NCI-H1092 treated with DMSO at 0.1 percent for 48 hours (cell line): ENCODE data around the gene SYNGR2.

ENCODE experiments used
- DNase-seq: peaks from one replicate; lab custom pipeline; 2025; lab: John Stamatoyannopoulos, UW

Gene SYNGR2

DNA sequence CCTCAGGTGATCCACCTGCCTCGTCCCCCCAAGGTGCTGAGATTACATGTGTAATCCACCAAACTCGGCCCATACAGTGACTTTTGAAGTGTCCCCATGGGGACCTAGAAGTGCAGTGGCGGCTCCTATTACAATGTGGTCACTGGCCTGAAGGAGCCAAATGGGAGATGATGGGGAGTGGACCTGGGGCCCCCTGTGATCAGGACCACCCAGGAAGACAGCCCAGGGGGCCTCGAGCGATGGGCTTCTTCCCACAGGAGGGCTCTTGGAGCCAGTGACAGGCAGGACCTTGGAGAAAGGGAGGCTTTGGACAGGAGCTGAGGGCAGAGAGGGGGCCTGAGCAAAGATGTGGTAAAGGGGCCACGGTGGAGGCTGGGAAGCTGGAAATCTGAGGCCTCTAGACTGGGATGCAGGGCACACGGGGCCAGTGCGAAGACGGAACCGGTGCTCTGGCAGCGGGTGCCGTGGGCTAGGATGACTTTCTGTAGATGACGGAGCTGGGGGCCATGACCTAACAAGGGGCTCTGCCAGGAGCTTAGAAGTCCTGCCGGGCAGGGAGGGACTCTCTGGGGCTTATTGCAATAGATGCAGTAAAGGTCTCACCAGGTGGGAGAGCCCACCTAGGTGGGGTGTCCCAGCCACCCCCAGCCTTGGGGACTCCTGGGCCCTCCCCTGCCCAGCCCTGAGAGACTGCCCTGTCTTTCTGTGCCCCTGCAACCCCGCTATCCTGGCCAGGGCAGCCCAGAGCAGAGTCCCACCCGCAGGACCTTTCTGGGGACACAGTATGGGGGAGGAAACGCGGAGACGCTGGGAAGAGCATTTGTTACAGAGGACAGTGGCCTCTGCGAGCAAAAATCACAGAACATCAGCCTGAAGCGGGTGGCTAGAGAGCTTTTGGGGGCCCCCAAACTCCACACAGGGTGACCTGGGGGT is 24.9 kb upstream of the SYNGR2 start:
- DNase-seq: no peak

DNA sequence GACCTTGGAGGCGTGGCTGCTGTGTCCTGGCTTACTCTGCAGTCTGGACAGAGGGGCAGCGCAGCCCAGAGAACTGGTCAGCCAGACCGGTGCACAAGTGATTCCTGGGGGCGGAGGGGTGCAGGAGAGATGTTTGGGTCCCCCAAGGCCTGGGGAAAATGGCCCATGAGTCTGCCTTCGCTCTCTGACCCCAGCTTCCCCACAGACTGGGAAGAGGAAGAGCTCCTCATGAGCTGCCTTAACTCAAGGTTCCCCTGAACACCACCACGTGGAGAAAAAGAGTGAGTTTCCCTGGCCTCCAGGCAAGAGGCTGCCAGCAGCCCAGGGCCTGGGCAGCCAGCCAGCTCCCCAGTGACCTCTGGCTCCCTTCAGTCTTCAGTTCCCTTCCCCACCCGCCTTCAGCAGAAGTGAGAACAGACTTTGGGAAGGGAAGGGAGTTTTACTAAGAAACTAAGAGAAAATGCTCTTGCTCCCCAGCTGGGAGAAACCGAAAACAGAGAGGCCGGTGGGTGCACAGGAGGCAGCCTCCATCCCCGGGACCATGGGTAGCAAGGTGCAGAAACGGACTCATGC is 24.1 kb upstream of the SYNGR2 start:
- DNase-seq: peak; percentile 9

DNA sequence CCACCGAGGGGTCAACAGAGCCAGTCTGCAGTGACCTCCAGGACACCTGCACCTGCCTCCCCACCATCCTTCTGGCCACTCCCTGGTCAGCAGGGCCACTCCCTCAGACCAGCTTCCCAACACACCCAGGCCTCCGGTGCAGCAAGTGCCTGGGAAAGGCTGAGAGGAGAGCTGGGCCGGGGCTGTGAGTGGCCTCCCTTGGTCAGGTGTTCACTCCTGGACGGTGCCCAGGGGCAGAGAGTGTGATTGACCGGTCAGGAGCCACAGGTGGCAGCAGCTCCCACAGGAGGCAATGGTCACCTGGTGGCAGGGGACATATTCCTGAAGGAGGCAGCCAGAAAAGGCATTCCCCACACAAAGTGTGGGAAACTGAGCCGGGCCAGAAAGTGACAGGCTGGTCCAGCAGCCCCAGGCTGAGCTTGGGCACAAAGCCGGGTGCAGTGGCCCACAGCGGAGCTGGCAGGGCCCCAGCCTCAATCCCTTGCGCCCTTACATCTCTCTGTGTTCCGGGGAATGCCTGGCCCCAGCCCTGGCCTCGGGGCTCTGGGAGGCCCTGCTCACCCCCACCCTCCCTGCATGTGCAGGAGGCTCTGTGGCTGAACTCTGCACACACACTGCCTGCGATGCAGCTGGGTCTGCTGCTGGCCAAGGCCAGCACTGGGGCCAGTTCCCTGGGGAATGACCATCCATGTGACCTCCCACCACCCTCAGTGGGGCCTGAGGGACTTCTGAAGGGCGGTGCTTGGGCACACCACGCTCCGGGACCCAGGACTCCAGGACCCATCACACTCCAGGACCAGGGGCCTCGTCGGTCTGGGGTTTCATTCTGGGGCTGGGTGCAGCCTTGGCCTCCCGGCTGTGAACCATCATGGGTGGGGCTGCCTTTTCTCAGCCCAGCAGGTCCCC is 23.4 kb upstream of the SYNGR2 start:
- no peak for DNase-seq

DNA sequence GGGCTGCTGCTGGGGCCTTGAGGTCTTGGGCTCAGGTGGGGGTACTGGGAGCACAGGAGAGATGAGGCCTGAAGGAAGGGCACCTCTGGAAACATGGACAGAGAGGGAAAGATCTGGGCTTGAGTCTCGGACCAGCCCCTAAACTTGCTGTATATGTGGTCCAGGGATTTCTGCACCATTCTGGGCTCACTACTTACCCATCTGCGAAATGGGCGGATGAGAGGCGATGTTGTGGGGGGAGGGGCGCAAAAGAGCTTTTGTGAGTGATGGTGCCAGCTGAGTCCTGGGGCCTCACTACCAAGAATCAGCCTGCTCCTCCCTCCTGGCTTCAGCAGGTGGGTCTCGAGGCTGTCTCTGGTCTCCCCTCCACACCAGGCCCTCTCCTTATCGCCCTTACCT is 21.9 kb upstream of the SYNGR2 start:
- no peak for DNase-seq

DNA sequence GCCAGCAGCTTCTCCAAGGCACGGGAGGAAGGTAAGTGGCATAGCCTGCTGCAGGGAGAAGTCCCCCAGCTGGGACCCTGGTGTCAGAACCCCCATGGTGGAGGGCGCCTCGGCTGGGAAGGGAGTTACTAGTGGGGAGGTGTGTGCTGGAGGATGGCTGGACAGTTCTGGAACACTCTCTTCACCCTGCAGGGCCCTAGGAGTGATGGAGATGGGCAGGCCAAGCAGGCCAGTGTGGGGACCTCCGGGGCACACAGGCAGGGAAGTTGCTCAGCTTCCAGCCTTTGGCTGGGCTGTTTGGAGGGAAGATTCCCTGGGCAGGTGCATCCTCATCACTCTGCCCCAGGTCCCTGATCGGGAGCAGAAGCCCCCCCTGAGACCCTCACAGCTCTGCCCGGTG is 21.5 kb upstream of the SYNGR2 start:
- no peak for DNase-seq

DNA sequence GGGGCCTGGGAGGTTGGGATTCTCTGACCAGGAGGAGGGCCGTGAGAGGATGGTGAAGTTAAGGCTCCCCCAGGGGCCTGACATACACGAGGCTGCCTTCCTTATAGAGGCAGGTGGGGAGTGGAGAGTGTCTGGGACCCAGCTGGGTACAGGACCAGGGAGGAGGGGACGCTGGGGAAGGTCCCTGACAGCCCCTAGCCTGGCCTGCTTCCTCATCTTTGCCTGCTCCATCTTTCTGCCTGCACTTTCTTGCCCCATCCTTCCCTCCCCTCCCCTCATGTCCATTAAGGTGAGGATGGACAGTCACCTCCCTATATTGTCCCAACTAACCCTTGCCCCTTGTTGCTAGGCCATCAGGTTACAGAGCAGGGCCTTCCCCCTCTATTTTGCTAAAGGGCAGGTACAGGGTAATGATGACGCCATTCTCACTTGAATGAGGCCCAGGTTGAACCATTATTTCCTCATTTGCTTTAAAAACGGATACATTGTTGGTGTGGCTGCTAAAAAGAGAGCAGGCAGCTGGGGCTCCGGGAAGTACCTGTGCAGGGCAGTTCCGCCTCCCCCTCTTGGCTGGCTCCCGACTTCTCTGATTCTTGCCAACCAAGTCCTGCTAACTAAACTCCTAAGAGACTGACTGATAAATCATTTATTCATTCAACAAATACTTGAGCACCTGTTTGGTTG is 20.9 kb upstream of the SYNGR2 start:
- DNase-seq: no peak

DNA sequence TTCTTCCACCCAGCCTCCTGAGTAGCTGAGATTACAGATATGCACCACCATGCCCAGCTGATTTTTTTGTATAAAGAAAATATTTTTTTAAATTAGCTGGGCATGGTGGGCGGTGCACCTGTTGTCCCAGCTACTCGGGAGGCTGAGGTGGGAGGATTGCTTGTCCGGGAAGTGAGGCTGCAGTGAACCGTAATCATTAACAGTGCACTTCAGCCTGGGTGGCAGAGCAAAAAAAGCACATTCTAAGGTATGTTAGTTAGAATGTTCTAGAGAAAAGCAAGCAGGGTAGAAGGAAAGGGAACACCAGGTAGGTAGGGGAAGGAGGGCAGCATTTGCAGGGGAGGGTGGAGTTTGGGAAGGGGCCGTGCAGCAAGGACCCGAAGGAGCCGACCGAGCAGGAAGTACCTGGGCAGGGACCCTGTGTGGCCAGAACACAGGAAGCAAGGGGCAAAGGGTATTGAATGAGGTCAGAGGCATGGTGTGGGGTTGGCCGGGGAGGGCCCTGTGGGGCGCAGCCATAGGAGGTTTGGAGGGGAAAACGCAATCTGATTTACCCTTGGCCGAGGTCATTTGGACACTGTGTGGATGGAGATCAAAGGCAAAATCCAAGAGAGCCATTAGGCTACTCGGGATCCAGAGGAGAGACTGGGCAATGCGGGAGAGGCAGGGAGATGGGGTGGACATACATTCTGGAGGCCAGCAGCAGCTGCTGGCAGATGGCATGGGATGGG is 19.9 kb upstream of the SYNGR2 start:
- DNase-seq: no peak

DNA sequence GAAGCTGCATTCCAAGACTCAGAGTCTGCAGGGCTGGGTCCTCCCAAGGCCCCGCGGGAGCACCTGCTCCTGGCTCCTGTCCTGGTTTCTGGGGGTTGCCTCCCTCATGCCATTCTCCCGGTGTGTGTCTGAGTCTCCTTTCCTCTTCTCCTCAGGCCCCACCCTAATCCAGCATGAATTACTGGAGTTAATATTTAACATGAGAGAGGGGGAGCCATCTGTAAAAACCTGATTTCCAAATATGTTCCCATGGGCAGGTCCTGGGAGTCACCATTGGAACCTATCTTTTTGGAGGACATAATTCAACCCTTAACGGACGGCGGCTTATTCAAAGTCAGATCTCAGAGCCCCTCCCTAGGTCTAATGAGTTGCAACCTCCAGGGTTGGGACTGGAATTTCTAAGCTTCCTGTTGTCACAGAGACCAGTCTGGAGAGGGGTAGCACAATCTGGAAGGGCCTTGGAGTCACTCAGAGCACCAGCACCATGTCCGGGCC is 16.8 kb upstream of the SYNGR2 start:
- no peak for DNase-seq

DNA sequence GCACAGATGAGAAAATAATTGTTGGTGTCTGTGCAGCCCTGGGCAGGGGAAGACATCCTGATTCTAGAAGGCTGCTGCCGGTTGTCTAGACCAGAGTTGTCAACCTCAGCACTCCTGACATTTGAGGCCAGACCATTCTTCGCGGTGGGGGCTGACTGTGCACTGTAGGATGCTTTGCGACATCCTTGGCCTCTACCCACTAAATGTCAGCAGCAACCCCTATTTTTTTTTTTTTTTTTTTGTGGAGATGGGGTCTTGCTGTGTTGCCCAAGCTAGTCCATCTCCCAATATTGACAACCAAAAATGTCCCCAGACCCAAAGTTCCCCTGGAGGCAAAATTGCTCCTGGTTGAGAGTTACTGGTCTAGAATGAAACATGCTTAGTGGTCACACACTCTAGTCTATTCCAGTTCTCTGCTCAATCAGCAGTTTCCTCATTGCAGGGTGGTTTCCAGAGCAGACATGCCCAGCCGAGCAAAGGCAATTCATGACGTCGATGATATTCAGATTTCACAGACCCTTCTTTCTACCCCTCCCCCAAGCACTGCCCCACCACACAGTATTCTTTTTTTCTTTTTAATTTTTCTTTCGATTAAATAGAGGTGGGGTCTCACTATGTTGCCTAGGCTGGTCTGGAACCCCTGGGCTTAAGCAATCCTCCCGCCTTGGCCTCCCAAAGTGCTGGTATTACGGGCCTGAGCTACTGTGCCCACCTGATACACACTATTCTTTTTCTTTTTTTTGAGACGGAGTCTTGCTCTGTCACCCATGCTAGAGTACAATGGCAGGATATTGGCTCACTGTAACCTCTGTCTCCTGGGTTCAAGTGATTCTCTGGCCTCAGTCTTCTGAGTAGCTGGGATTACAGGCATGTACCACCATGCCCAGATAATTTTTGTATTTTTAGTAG is 13.2 kb upstream of the SYNGR2 start:
- DNase-seq: no peak

DNA sequence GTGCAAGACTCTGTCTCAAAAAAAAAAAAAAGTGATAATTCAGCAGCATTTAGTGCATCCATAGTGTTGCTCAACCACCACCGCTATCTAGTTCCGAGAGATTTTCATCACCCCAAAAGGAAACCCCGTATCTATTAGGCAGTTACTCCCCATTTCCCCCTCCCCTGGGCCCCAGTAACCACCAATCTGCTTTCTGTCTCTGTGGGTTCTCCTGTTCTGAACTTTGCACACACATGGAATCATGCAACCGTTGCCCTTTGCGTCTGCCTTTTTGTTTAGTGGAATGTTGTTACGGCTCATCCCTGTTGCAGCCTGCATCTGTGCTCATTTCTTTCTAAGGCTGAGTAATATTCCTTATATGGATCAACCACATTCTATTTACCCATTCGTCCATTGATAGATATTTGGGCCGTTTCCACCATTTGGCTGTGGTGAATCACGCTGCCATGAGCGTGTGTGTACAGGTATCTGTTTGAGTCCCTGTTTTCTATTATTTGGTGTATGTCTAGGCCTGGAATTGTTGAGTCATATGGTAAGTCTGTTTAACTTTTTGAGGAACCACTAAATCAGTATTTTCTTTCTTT is 8.7 kb upstream of the SYNGR2 start:
- no peak for DNase-seq

DNA sequence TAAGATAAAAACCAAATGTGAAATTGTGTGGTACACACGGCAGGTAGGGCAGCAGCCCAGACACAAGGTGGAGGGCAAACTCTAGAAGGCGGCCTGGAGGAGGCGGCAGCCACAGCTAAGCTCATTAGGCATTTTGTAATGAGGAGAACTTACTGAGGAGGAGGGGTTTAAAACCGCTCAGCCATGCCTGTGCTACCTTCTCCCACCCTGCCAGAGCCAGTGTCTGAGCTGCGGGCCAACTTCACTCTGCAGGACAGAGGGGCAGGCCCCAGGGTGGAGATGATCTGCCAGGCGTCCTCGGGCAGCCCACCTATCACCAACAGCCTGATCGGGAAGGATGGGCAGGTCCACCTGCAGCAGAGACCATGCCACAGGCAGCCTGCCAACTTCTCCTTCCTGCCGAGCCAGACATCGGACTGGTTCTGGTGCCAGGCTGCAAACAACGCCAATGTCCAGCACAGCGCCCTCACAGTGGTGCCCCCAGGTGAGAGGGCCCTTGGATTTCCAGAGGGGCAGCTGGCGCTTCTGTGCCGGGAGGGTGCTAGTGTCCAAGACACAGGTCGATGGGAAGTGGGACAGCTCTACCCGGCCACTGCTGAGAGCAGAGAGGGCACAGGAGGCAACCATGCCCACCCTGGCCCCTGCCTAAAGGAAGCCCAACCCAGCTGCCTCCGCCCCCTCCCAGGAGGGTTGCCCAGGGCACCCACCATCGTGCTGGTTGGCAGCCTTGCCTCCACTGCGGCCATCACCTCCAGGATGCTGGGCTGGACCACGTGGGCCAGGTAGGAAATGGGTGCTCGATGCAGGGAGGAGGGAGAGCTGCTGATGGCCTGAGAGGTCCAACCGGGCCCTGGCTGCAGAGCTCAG is 4.3 kb upstream of the SYNGR2 start:
- DNase-seq: peak; percentile 22

DNA sequence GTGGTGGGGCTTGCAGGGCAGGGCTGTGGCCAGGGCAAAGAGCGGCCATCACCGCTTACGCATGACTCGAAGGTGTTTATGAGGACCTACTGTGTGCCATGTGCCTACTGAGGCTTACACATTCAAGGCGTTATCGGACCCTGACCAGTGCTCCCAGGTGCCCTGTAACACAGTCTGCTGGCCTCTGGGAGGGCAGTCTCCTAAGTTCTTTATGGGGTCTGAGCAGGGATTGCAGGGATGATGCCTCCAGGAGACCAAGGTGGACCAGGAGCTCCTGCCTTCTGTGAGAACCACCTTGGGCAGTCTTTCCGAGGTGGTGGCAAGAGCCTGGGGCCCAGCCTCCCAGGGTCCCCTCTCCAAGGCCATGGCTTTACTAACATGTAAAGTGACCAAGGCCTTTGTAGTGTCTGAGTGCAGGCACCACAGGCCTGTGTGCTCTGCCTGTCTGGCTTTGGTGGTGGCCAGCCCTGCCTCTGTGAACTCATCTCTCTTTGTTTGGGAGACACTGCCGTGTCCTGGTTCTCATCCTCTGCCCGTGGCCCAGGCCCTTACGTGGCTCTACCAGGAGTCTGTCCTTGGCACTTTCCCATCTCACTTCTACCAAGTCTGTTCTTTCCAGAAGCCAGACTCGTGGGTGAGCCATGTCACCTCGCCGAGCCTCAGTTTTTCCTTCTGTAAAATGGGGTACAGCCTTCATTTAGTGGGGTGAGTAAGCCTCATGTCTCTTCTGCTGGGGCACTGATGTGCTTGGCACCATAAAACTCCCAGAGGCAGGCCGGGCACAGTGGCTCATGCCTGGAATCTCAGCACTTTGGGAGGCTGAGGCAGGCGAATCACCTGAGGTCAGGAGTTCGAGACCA is 3.4 kb upstream of the SYNGR2 start:
- no peak for DNase-seq

DNA sequence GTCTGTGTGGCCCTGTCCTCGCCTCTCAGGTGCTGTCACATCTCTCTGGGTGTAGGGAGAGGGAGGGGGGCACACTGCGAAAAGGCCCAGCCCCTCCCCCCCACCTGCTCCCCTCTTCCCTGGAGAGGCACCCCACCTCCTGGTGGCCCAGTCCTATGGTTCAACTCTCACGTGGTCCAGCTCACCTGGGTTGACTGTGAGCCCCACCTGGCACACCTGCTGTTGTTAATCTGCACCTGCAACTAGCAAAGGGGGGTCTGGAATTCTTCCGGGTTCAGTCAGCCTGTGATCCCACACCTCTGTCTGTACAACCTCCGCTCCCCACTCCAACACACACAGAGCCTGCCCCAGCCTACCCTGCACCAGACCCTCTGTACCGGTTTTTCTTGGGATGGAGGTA is 2.0 kb upstream of the SYNGR2 start:
- no peak for DNase-seq

DNA sequence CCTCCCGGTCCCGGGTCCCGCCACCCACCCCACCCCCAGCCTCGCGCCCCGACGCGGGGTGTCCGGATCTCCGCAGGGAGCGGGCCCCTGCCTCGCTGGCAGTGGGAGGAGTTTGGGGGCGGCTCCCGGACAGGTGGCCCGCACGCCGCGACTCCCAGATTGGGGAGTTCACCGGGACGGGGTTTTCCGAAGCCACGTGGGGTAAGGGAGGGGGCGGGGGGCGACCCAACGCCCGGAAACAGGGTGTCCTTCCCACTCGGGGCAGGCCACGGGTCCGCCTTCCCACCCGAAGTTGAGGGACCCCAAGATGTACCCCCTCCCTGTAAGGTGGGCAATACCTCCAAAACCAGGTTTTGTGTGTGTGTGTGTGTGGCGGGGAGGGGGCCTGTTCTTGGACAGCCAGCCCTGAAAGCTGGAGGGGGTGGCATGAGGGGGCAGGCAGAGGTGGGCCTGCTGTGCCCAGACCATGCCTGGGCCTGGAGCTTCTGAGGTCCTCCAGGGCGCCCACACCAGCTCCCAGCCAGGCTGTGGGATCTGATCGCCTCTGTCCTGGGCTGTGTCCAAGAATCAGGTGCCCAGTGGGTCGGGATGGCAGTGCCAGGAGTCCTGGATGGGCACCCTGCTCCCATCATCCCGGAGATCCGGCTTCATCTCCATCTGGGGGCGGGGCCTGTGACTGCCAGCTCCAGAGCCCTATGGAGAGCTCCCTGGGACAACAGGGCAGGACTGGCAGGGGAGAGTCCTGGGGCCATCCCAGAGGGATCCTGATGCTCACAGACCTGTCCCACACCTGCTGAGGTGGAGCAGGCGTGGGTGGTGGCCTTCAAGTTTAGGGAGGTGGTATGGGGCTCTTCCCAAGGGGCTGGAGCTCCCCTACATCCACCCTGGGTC is 767 bp downstream of the SYNGR2 start:
- DNase-seq: no peak

DNA sequence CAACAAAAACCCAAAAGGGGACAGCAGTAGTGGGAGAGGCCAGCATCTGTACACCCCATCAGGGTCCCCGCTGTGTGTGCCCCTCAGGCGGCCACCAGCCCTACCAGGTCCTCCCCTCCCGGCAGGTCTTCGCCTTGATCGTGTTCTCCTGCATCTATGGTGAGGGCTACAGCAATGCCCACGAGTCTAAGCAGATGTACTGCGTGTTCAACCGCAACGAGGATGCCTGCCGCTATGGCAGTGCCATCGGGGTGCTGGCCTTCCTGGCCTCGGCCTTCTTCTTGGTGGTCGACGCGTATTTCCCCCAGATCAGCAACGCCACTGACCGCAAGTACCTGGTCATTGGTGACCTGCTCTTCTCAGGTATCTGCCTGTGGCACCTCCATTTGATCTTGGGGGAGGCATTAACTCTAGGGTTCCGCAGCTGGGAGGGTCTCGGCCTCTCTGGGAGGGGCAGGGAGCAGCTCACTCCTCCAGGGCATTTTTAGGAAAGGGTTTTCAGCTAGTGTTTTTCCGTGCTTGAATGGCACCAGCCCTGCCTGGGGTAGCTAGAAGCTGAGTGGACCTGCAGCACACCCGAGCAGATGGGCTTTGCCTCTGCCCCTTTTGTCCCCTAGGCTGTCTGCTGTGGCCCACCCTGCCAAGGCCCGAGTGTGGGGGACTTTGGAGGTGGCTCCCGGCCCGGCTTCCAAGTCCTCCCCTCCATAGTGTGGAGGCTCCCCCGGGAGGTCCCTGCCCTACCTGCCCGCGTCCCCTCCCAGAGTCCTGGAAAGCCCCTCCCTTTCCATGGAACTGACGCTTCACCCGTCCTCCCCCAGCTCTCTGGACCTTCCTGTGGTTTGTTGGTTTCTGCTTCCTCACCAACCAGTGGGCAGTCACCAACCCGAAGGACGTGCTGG is 2.6 kb downstream of the SYNGR2 start:
- DNase-seq: no peak
